RWPE1 (cell line): ENCODE data around the gene RNF32.

Source experiments
- CTCF ChIA-PET: fragments of 350-600 bp; sonication (Branson Sonifier 250); formaldehyde crosslinking; extraction: SDS; loops from one replicate; lab custom pipeline; 2021; lab: Yijun Ruan, JAX
- POLR2A ChIA-PET: fragments of 400-600 bp; formaldehyde crosslinking; extraction: SDS; loops from one replicate; lab custom pipeline; 2020; ENCODE audit warnings: antibody characterized with exemption; ENCODE audit not compliant: low non-redundant PET; lab: Yijun Ruan, JAX
- DNase-seq: peaks from one replicate; pipeline ENCODE4 v3.0.0; 2012; ENCODE audit warnings: low spot score
- H3K27ac ChIP-seq: fragments of 450-650 bp; 2 replicates; pipeline ENCODE4 v1.5.1; 2017
- TF ChIP-seq, protein P1 (sequence below): fragments of 450-650 bp; conservative IDR thresholded peaks from 2 replicates; pipeline ENCODE4 v1.5.1; 2017; ENCODE audit warnings: low read depth, mild to moderate bottlenecking

Gene RNF32

DNA sequence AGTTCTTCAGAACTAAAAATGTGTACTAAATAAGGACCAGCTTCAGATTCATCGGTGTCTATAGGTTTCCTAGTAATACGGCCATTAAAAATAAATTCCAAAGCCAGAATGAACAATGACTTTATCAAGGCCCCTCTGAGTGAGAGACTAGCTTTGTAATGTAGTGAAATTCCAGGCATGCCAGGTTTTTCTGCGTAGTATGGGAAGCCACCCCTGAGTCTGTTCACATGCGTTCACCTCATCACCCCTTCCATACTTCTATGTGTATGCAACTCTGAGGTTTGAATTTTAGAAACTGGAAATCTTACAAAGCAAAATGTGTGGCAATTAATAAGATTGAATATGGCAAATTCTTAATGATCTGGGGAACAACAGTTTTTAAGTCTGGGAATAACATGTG lies 24.5 kb downstream of the RNF32 start:
- TF ChIP-seq, protein P1, sequence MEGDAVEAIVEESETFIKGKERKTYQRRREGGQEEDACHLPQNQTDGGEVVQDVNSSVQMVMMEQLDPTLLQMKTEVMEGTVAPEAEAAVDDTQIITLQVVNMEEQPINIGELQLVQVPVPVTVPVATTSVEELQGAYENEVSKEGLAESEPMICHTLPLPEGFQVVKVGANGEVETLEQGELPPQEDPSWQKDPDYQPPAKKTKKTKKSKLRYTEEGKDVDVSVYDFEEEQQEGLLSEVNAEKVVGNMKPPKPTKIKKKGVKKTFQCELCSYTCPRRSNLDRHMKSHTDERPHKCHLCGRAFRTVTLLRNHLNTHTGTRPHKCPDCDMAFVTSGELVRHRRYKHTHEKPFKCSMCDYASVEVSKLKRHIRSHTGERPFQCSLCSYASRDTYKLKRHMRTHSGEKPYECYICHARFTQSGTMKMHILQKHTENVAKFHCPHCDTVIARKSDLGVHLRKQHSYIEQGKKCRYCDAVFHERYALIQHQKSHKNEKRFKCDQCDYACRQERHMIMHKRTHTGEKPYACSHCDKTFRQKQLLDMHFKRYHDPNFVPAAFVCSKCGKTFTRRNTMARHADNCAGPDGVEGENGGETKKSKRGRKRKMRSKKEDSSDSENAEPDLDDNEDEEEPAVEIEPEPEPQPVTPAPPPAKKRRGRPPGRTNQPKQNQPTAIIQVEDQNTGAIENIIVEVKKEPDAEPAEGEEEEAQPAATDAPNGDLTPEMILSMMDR: no peak
- POLR2A ChIA-PET: no interaction called here
- CTCF ChIA-PET: interaction anchor here (0.6 kb wide), 2 partner anchors 113 to 737 kb away, joined by 3 to 4 read pairs; no protein-coding TSS in a partner anchor
- no peak for DNase-seq
- H3K27ac ChIP-seq: no peak overlapping the region

DNA sequence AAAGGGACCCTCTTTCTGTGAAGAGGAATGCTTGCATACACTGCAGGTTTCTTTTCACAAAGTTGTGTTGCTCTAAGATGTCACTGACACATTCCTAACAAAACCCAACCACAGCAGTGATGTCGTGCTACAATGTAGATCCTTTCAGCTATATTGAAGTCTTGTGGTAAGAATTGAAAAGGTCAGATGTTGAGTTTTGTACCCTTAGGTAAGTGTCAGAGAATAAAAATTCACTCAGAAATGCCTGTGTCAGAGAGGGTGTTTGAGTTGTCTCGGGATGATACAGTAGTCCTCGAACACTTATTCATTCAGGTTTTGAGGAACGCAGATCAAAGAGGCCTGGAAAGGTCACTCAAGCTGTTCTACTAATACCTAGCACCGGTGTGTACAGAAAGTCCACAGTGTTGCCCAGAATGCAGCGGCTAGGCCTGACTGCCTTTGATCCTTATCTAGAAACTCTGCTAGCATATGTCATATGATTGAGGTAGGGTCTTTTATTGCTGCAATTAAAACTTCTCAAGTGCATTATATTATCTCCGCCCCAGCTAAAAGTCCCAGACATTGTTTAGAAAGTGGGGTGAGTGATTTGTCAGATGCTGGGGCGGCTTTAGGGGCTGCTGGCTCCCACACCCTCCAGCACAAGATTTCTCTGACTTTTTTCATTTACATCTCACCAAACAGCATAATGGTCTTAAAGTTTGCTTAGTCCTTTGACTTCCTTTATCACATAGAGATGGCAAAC lies 26.0 kb downstream of the RNF32 start:
- TF ChIP-seq, protein P1: no peak
- H3K27ac ChIP-seq: no peak overlapping the region
- no peak for DNase-seq
- POLR2A ChIA-PET: no interaction called here
- CTCF ChIA-PET: no interaction called here

DNA sequence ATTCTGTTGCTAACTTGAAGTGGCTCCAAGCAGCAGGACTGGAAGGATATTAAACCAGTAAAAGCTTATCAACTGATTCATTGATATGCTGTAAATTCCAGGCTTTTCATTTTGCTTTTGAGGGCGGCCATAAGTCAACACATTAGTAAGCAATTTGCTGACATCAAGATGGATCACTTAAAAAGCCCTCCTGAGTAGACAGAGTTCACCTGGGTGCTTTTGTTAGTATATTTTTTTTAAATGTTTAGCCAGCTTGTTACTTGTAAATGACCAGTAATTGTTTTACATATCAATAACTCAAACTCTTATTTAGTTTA lies 26.5 kb downstream of the RNF32 start:
- POLR2A ChIA-PET: no interaction called here

DNA sequence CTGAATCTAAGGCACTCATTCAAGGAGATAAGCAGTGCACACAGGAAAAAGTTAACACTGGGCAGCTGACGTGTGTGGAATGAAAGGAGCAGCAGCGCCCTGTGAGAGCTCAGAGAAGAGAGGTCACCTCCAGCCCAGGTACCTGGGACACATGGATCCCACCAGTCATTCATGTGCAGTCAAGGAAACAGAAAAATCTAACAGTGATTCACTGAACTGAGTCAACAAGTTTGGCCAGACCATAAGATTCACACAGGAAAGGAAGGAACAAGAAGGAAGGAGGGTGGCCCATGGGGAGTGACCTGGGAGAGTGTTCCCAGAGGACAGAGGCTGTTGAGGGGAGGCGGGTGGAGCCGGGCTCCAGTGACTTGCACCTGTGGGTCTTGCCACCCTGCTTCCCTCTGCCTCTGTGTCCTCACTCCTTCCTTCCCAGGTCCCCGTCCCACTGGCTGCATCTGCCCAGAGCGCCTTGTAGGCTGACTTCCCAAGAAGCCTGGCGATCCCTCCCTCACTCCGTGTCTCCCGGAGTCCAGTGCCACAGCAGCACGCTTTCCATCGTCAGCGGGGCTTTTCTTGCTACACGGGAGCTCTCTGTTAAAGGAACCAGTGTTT lies 27.7 kb downstream of the RNF32 start:
- CTCF ChIA-PET: no interaction called here
- TF ChIP-seq, protein P1: no peak
- no peak overlapping the region for H3K27ac ChIP-seq
- no peak for DNase-seq
- POLR2A ChIA-PET: no interaction called here

More for the DNA sequence above, 26.5 kb downstream of the RNF32 start:
- CTCF ChIA-PET: no interaction called here
- DNase-seq: no peak
- H3K27ac ChIP-seq: no peak overlapping the region
- TF ChIP-seq, protein P1: no peak

DNA sequence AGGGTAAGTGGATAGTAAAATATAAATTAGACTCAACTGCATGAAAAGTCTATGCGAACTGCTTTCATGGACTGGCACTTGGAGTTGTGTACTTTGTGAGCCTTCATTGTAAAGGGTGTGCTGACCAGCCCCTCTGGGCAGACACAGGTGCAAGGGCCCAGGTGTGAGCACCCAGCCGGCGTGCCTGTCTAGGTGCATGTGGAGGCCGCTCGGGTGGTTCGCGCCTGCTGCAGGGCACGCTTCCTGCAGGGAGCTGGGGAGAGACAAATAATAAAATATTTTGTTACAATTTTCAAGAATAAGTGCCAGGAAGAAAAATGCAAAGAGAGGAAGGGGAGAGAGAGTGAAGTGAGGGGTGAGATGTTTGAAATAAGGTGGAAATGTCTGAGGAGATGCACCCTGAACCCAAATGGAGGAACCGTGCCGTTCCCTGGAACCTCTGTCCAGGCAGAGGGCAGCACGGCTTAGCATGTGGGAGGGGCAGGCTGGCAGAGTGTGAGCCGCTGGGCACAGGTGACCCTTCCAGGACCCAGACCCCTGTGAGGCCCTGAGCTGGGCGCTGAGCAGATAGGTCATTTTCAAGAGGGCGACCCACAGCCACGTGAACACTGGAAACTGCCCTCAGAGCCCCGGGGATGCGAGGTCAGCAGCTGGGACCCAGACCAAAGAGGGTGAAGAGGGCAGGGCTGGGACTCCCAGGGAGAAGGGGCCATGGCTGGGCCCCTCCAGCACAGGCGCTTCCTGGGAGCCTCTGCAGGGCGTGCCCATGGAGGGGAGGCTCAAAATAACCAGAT lies 28.7 kb downstream of the RNF32 start:
- CTCF ChIA-PET: no interaction called here
- H3K27ac ChIP-seq: no peak overlapping the region
- POLR2A ChIA-PET: no interaction called here

DNA sequence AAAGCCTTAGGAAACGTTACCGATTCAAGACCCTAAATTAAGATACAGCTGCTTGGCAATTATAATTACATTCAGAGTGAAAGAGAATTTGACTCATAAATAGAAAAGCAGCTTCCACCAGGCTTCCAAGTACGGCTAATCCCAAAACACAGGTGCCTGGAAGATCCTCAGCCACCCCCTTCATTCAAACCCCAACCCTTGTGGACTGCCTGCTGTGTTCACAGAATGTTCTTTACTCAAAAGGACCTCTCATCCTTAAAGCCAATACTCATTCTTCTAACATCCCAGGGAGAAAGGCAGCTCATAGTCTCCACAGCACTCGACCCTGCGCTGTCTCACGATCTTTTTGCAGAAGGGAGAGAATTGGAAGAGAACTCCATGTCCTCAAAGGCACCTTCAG lies 32.9 kb downstream of the RNF32 start:
- ChIA-PET CTCF (interaction anchor here (0.7 kb wide), 1 partner anchor 32 kb away, joined by 3 read pairs; no protein-coding TSS in a partner anchor), POLR2A (no interaction called here)
- TF ChIP-seq, protein P1: no peak
- H3K27ac ChIP-seq: no peak overlapping the region
- DNase-seq: no peak

More for the DNA sequence above, 28.7 kb downstream of the RNF32 start:
- TF ChIP-seq, protein P1: no peak
- DNase-seq: no peak
